Sigmoid colon (tissue), 7 donors: ENCODE results near the gene CALU. TPM values are rescaled to one million over a fixed set of nuclear protein-coding genes. Genes with fewer than 3 reads are reported as not detected.

ENCODE experiments used
- DNase-seq: peaks from one replicate; pipeline ENCODE4 v3.0.0-alpha.2; 2019
- H3K27ac ChIP-seq, 4 donors: fragments of 200-600 bp; sonication (generic); one replicate each; pipeline ENCODE4 v1.5.1; 2016 to 2019; ENCODE audit warnings: mild to moderate bottlenecking in 1 of 4
- H3K27me3 ChIP-seq, 3 donors: fragments of 200-600 bp; sonication (generic); one replicate each; pipeline ENCODE4 v1.5.1; 2019; ENCODE audit warnings: mild to moderate bottlenecking in 1 of 3
- H3K36me3 ChIP-seq, 4 donors: fragments of 200-600 bp; sonication (generic); one replicate each; pipeline ENCODE4 v1.5.1; 2016 to 2019
- H3K4me1 ChIP-seq, 4 donors: fragments of 200-600 bp; sonication (generic); one replicate each; pipeline ENCODE4 v1.5.1; 2017 to 2019
- H3K4me3 ChIP-seq, 4 donors: fragments of 200-600 bp; sonication (generic); one replicate each; pipeline ENCODE4 v1.5.1; 2017 to 2019; ENCODE audit warnings: mild to moderate bottlenecking in 2 of 4, moderate library complexity in 1 of 4
- H3K9me3 ChIP-seq, 4 donors: fragments of 200-600 bp in 3 of 4; sonication (generic) in 3 of 4; one replicate each; pipeline versions ENCODE4 v1.5.1 to v1.6.1; 2013 to 2019
- CTCF ChIP-seq, 4 experiments: fragments of 450-650 bp in 3 of 4; fragments of 200-600 bp in 1 of 4; IDR thresholded peaks; one replicate each; pipeline ENCODE4 v1.5.1; 2016 to 2019; ENCODE audit warnings: antibody characterized with exemption in 4 of 4, mild to moderate bottlenecking in 3 of 4, moderate library complexity in 2 of 4
- EP300 ChIP-seq, 4 donors: sonication (generic); formaldehyde crosslinking; IDR thresholded peaks; one replicate each; pipeline ENCODE4 v1.6.1; 2017; ENCODE audit warnings: antibody characterized with exemption in 4 of 4
- POLR2A ChIP-seq, 2 donors: fragments of 450-650 bp; IDR thresholded peaks; one replicate each; pipeline ENCODE4 v1.6.1; 2016; ENCODE audit warnings: antibody characterized with exemption in 2 of 2, mild to moderate bottlenecking in 2 of 2, moderate library complexity in 2 of 2
- POLR2AphosphoS5 ChIP-seq, 4 donors: sonication (generic); formaldehyde crosslinking; IDR thresholded peaks; one replicate each; pipeline ENCODE4 v1.6.1; 2017; ENCODE audit warnings: antibody characterized with exemption in 4 of 4
- WGBS, 2 donors: extraction: QIAGEN DNeasy Blood & Tissue Kit; methylation state at CpG; one replicate each; pipeline ENCODE4 v1.1.7; 2013; 5-methylcytosine and 5-hydroxymethylcytosine counted together
- intact Hi-C: fragments of 100-400 bp; cut with DNase I; formaldehyde crosslinking; loops from one replicate; pipeline ENCODE4 v1.15.1; 2023
- polyA plus RNA-seq, 3 donors: library from polyadenylated mRNA; stranded (reverse); fragments of 200-250 nt; gene quantifications; one replicate each; pipeline ENCODE4 v1.2.3, GENCODE V29; 2013
- total RNA-seq, 4 donors: library from RNA; depleted of rRNA; stranded (reverse); fragments of >200 nt; gene quantifications; one replicate each; pipeline ENCODE4 v1.1.0, GENCODE V29; 2016
- donor health status: healthy with polysubstance abuse.
- donor health status: Bipolar disorder and iron deficiency.
- donor health status: healthy.

CALU gene
- total and polyA plus RNA-seq, 7 donors = 14.4 to 250 (median 153) TPM

- 58 to 69% methylated on average over 3 of the region's 3 CpGs for WGBS, 2 donors
- H3K27ac ChIP-seq = peak overlapping the region; percentile 93 to 99 (median 96)
- intact Hi-C loops = no loop called here
- H3K4me3 ChIP-seq = peak overlapping the region in 2 of 4 donors; percentile 79 to 93
- TF ChIP-seq POLR2A (IDR thresholded peaks at IDR 0.05) (no peak), CTCF (IDR thresholded peaks at IDR 0.05) (no peak), EP300 (IDR thresholded peaks at IDR 0.05) (no peak), POLR2AphosphoS5 (IDR thresholded peaks at IDR 0.05) (no peak)
- no peaks in the 10 kb centered on the region for H3K9me3 ChIP-seq
- DNase-seq = no peak
- H3K36me3 ChIP-seq = peaks cover 0 to 2% (median 0%) of the 10 kb centered on the region in 4 donors
- H3K4me1 ChIP-seq = peaks cover 3 to 62% (median 43%) of the 10 kb centered on the region in 4 donors
- H3K27me3 ChIP-seq = no peaks in the 10 kb centered on the region
Observed at GRCh38 chr7:128740996-128741395, 1.8 kb downstream of the CALU start.

- intact Hi-C loops = no loop called here
- peak overlapping the region in 1 of 4 donors; percentile 79 for H3K4me3 ChIP-seq
- DNase-seq = no peak
- H3K9me3 ChIP-seq = no peaks in the 10 kb centered on the region
- H3K36me3 ChIP-seq = peaks cover 0 to 5% (median 0%) of the 10 kb centered on the region in 4 donors
- peak overlapping the region; percentile 93 to 99 (median 96) for H3K27ac ChIP-seq
- no peaks in the 10 kb centered on the region for H3K27me3 ChIP-seq
- TF ChIP-seq EP300 (IDR thresholded peaks at IDR 0.05) = no peak
- TF ChIP-seq POLR2A (IDR thresholded peaks at IDR 0.05) = no peak
- TF ChIP-seq CTCF (IDR thresholded peaks at IDR 0.05) = no peak
- TF ChIP-seq POLR2AphosphoS5 (IDR thresholded peaks at IDR 0.05) = no peak
- H3K4me1 ChIP-seq = peaks cover 3 to 62% (median 43%) of the 10 kb centered on the region in 4 donors
- 67 to 73% methylated on average over 3 of the region's 3 CpGs for WGBS, 2 donors
Observed at GRCh38 chr7:128741491-128741890, 2.3 kb downstream of the CALU start.

- intact Hi-C loops = no loop called here
- 64 to 75% methylated on average over 4 of the region's 4 CpGs for WGBS, 2 donors
- H3K36me3 ChIP-seq = peaks cover 0 to 5% (median 0%) of the 10 kb centered on the region in 4 donors
- H3K4me3 ChIP-seq = no peak overlapping the region
- DNase-seq = no peak
- H3K4me1 ChIP-seq = peaks cover 3 to 62% (median 43%) of the 10 kb centered on the region in 4 donors
- H3K9me3 ChIP-seq = no peaks in the 10 kb centered on the region
- H3K27ac ChIP-seq = peak overlapping the region; percentile 93 to 99 (median 96)
- TF ChIP-seq CTCF (IDR thresholded peaks at IDR 0.05) = no peak
- TF ChIP-seq POLR2AphosphoS5 (IDR thresholded peaks at IDR 0.05) = peak in 1 of 4 donors; percentile 9
- H3K27me3 ChIP-seq = no peaks in the 10 kb centered on the region
Observed at GRCh38 chr7:128742206-128742605, 3.0 kb downstream of the CALU start.

- intact Hi-C loops = no loop called here
- H3K4me1 ChIP-seq = peaks cover 3 to 63% (median 42%) of the 10 kb centered on the region in 4 donors
Observed at GRCh38 chr7:128743112-128743772, 4.1 kb downstream of the CALU start.

More at GRCh38 chr7:128743112-128743772, 4.1 kb downstream of the CALU start:
- no peaks in the 10 kb centered on the region for H3K9me3 ChIP-seq
- TF ChIP-seq POLR2AphosphoS5 (IDR thresholded peaks at IDR 0.05) = no peak
- no peak for TF ChIP-seq POLR2A (IDR thresholded peaks at IDR 0.05)
- TF ChIP-seq CTCF (IDR thresholded peaks at IDR 0.05) = no peak
- TF ChIP-seq EP300 (IDR thresholded peaks at IDR 0.05) = no peak
- H3K4me3 ChIP-seq = no peak overlapping the region
- peak overlapping the region in 2 of 4 donors; percentile 24 to 99 for H3K27ac ChIP-seq
- peaks cover 0 to 5% (median 0%) of the 10 kb centered on the region in 4 donors for H3K36me3 ChIP-seq
- no peaks in the 10 kb centered on the region for H3K27me3 ChIP-seq
- DNase-seq = no peak
- 92 to 95% methylated on average over 7 of the region's 7 CpGs for WGBS, 2 donors
